ENCODE measurements around the gene IGF2BP3. TPM values are rescaled to one million over a fixed set of nuclear protein-coding genes. Genes with fewer than 3 reads are reported as not detected.

The IGF2BP3 gene
- total and polyA plus RNA-seq, 10 of the 15 experiments (the other 5 are each of a cell fraction or from before 2014, with no cell fraction given), result 4.6 to 61.2 (median 36.9) TPM

DNA sequence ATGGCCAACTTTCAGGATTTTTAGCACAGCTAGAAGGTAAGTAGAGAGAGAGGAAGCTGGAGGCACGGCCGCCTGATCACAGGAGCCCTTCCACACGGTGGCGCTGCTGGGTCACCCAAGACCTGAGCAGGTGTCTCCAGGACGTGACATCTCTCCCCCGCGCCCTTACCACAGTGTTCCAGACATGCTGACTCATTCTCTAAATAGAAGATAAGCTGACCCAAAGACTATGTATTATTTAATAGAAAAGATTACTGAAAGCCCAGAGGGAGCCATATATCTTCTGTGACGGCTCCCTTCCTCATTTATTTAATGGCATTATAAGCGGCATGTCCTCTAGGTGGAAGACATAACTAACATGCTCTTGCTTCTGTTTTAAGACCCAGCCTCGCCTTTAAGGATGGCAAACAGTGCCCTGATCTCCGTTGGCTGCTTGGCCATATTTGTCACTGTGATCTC lies 197.1 kb downstream of the IGF2BP3 start (continued):
- TF ChIP-seq, protein P1, sequence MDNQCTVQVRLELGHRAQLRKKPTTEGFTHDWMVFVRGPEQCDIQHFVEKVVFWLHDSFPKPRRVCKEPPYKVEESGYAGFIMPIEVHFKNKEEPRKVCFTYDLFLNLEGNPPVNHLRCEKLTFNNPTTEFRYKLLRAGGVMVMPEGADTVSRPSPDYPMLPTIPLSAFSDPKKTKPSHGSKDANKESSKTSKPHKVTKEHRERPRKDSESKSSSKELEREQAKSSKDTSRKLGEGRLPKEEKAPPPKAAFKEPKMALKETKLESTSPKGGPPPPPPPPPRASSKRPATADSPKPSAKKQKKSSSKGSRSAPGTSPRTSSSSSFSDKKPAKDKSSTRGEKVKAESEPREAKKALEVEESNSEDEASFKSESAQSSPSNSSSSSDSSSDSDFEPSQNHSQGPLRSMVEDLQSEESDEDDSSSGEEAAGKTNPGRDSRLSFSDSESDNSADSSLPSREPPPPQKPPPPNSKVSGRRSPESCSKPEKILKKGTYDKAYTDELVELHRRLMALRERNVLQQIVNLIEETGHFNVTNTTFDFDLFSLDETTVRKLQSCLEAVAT (IDR thresholded peaks at IDR 0.05), result peak; percentile 66; the same call in 1 of the 2 replicates
- peak; percentile 96 for TF ChIP-seq BACH1 (IDR thresholded peaks at IDR 0.05; ENCODE audit: borderline replicate concordance)
- TF ChIP-seq HDGF (IDR thresholded peaks at IDR 0.05), result no peak
- TF ChIP-seq, protein P2, sequence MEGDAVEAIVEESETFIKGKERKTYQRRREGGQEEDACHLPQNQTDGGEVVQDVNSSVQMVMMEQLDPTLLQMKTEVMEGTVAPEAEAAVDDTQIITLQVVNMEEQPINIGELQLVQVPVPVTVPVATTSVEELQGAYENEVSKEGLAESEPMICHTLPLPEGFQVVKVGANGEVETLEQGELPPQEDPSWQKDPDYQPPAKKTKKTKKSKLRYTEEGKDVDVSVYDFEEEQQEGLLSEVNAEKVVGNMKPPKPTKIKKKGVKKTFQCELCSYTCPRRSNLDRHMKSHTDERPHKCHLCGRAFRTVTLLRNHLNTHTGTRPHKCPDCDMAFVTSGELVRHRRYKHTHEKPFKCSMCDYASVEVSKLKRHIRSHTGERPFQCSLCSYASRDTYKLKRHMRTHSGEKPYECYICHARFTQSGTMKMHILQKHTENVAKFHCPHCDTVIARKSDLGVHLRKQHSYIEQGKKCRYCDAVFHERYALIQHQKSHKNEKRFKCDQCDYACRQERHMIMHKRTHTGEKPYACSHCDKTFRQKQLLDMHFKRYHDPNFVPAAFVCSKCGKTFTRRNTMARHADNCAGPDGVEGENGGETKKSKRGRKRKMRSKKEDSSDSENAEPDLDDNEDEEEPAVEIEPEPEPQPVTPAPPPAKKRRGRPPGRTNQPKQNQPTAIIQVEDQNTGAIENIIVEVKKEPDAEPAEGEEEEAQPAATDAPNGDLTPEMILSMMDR (IDR thresholded peaks at IDR 0.05 in 2 of 3, conservative IDR thresholded peaks at IDR 0.05 in 1 of 3; ENCODE audit: control insufficient read depth in 2 of 3, extremely low read depth in 1 of 3, insufficient read depth in 1 of 3, low read depth in 3 of 3, low read length in 3 of 3), result peak; percentile 90 to 94 (median 92)
- TF ChIP-seq, protein P3, sequence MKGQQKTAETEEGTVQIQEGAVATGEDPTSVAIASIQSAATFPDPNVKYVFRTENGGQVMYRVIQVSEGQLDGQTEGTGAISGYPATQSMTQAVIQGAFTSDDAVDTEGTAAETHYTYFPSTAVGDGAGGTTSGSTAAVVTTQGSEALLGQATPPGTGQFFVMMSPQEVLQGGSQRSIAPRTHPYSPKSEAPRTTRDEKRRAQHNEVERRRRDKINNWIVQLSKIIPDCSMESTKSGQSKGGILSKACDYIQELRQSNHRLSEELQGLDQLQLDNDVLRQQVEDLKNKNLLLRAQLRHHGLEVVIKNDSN (IDR thresholded peaks at IDR 0.05; ENCODE audit: borderline replicate concordance, extremely low read length, insufficient read depth, low read depth, low read length), result no peak
- peak; percentile 82 for TF ChIP-seq MXI1 (IDR thresholded peaks at IDR 0.05; ENCODE audit: low read depth, low read length)
- TF ChIP-seq ATF7 (IDR thresholded peaks at IDR 0.05; ENCODE audit: low read depth), result peak; percentile 52; the same call in 1 of the 2 replicates
- TF ChIP-seq RAD51 (IDR thresholded peaks at IDR 0.05), result no peak
- TF ChIP-seq, protein P4, sequence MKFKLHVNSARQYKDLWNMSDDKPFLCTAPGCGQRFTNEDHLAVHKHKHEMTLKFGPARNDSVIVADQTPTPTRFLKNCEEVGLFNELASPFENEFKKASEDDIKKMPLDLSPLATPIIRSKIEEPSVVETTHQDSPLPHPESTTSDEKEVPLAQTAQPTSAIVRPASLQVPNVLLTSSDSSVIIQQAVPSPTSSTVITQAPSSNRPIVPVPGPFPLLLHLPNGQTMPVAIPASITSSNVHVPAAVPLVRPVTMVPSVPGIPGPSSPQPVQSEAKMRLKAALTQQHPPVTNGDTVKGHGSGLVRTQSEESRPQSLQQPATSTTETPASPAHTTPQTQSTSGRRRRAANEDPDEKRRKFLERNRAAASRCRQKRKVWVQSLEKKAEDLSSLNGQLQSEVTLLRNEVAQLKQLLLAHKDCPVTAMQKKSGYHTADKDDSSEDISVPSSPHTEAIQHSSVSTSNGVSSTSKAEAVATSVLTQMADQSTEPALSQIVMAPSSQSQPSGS (IDR thresholded peaks at IDR 0.05; ENCODE audit: low read length), result no peak
- no peak for TF ChIP-seq EP300 (IDR thresholded peaks at IDR 0.05; ENCODE audit: borderline replicate concordance in 1 of 2, control insufficient read depth in 1 of 2, low read depth in 2 of 2, low read length in 2 of 2)
- TF ChIP-seq CBX5 (IDR thresholded peaks at IDR 0.05; ENCODE audit: low read depth), result 0 out of 2 replicates have a peak, but pooled peaks have one; percentile 33
- TF ChIP-seq SREBF2 (IDR thresholded peaks at IDR 0.05; ENCODE audit: low read length), result no peak
- TF ChIP-seq ETV6 (conservative IDR thresholded peaks at IDR 0.05 in 1 of 2, IDR thresholded peaks at IDR 0.05 in 1 of 2; ENCODE audit: borderline replicate concordance in 1 of 2, low read depth in 1 of 2), result no peak
- 0 out of 2 replicates have a peak, but pooled peaks have one; percentile 22 for TF ChIP-seq IRF4 (IDR thresholded peaks at IDR 0.05; ENCODE audit: low read depth, low read length)
- TF ChIP-seq POU2F2 (IDR thresholded peaks at IDR 0.05; ENCODE audit: borderline replicate concordance, low read depth, low read length), result no peak
- no peak for TF ChIP-seq RB1 (IDR thresholded peaks at IDR 0.05; ENCODE audit: borderline replicate concordance)
- TF ChIP-seq, protein P5, sequence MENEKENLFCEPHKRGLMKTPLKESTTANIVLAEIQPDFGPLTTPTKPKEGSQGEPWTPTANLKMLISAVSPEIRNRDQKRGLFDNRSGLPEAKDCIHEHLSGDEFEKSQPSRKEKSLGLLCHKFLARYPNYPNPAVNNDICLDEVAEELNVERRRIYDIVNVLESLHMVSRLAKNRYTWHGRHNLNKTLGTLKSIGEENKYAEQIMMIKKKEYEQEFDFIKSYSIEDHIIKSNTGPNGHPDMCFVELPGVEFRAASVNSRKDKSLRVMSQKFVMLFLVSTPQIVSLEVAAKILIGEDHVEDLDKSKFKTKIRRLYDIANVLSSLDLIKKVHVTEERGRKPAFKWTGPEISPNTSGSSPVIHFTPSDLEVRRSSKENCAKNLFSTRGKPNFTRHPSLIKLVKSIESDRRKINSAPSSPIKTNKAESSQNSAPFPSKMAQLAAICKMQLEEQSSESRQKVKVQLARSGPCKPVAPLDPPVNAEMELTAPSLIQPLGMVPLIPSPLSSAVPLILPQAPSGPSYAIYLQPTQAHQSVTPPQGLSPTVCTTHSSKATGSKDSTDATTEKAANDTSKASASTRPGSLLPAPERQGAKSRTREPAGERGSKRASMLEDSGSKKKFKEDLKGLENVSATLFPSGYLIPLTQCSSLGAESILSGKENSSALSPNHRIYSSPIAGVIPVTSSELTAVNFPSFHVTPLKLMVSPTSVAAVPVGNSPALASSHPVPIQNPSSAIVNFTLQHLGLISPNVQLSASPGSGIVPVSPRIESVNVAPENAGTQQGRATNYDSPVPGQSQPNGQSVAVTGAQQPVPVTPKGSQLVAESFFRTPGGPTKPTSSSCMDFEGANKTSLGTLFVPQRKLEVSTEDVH (IDR thresholded peaks at IDR 0.05; ENCODE audit: low read depth, partially characterized antibody), result no peak
- no peak for TF ChIP-seq NRF1 (conservative IDR thresholded peaks at IDR 0.05; ENCODE audit: low read depth, low read length)
- no peak for TF ChIP-seq SIX5 (IDR thresholded peaks at IDR 0.05; ENCODE audit: low read depth, low read length, severe bottlenecking)
- TF ChIP-seq LARP7 (IDR thresholded peaks at IDR 0.05), result no peak
- peak; percentile 75 for TF ChIP-seq SMC3 (IDR thresholded peaks at IDR 0.05; ENCODE audit: borderline replicate concordance, low read length)

Measured in GM12878 (cell line).